SU-DHL-6 (cell line): Measurements from ENCODE around the gene BCAS4.

Experiments
- H2AFZ ChIP-seq: fragments of 200-600 bp; sonication (generic); 2 replicates; pipeline ENCODE4 v1.6.1; 2014; ENCODE audit warnings: low read depth, mild to moderate bottlenecking, moderate library complexity, mixed read lengths, antibody characterized with exemption, low read length; ENCODE audit not compliant: severe bottlenecking
- H3F3A ChIP-seq: fragments of 200-600 bp; shearing (Covaris generic); 2 replicates; pipeline ENCODE4 v1.6.0; 2016; ENCODE audit warnings: antibody characterized with exemption, mild to moderate bottlenecking; ENCODE audit not compliant: insufficient read depth
- H3K27ac ChIP-seq: fragments of 200-600 bp; sonication (generic); 2 replicates; pipeline ENCODE4 v1.5.1; 2016; ENCODE audit warnings: low read depth, mild to moderate bottlenecking, low read length, moderate library complexity, mixed read lengths
- H3K27me3 ChIP-seq: fragments of 200-600 bp; sonication (generic), shearing (Covaris generic); 2 replicates; pipeline ENCODE4 v1.6.0; 2014; ENCODE audit warnings: mild to moderate bottlenecking, low read length
- H3K36me3 ChIP-seq: fragments of 200-600 bp; sonication (generic); 2 replicates; pipeline ENCODE4 v1.6.1; 2014; ENCODE audit warnings: mild to moderate bottlenecking, low read length, mixed read lengths
- H3K4me2 ChIP-seq: fragments of 300-600, 200-600 bp; shearing (Covaris generic), sonication (generic); 2 replicates; pipeline ENCODE4 v1.6.0; 2014; ENCODE audit warnings: low read length, low read depth, mild to moderate bottlenecking; ENCODE audit not compliant: poor library complexity, severe bottlenecking
- H3K4me3 ChIP-seq: fragments of 200-600 bp; sonication (generic); 2 replicates; pipeline ENCODE4 v1.5.1; 2014; ENCODE audit warnings: antibody characterized with exemption, low read length, mild to moderate bottlenecking, mixed read lengths; ENCODE audit not compliant: insufficient read depth, poor library complexity, severe bottlenecking
- H3K79me2 ChIP-seq: fragments of 200-600 bp; sonication (generic); 2 replicates; pipeline ENCODE4 v1.6.1; 2014; ENCODE audit warnings: mild to moderate bottlenecking, low read length, moderate library complexity; ENCODE audit not compliant: insufficient read depth
- H3K9ac ChIP-seq: fragments of 200-600 bp; sonication (generic); 2 replicates; pipeline ENCODE4 v1.7.0; 2014; ENCODE audit warnings: mild to moderate bottlenecking, low read length
- H3K9me2 ChIP-seq: fragments of 200-600 bp; sonication (generic); replicated peaks from 2 replicates; pipeline ENCODE4 v1.6.1; 2014; ENCODE audit warnings: low read length; ENCODE audit not compliant: insufficient read depth
- H3K9me3 ChIP-seq: fragments of 200-600 bp; sonication (generic); 2 replicates; pipeline ENCODE4 v1.6.1; 2014; ENCODE audit warnings: low read length, mixed read lengths; ENCODE audit not compliant: insufficient read depth
- H4K20me1 ChIP-seq: fragments of 200-600 bp; sonication (generic); 2 replicates; pipeline ENCODE4 v1.6.1; 2014; ENCODE audit warnings: low read depth, mild to moderate bottlenecking, antibody characterized with exemption, low read length, moderate library complexity, mixed read lengths
- EZH2phosphoT487 ChIP-seq: fragments of 200-600 bp; sonication (generic), shearing (Covaris generic); conservative IDR thresholded peaks from 2 replicates; pipeline ENCODE4 v1.6.1; 2018; ENCODE audit warnings: mild to moderate bottlenecking, antibody characterized with exemption, low read length, moderate library complexity, mixed read lengths
- TF ChIP-seq, protein P1 (sequence below): fragments of 200-600 bp; sonication (generic); IDR thresholded peaks from one replicate; pipeline ENCODE4 v1.5.1; 2017; ENCODE audit warnings: antibody characterized with exemption, mild to moderate bottlenecking, low read length, moderate library complexity; ENCODE audit not compliant: insufficient read depth, poor library complexity, severe bottlenecking

The BCAS4 gene

DNA sequence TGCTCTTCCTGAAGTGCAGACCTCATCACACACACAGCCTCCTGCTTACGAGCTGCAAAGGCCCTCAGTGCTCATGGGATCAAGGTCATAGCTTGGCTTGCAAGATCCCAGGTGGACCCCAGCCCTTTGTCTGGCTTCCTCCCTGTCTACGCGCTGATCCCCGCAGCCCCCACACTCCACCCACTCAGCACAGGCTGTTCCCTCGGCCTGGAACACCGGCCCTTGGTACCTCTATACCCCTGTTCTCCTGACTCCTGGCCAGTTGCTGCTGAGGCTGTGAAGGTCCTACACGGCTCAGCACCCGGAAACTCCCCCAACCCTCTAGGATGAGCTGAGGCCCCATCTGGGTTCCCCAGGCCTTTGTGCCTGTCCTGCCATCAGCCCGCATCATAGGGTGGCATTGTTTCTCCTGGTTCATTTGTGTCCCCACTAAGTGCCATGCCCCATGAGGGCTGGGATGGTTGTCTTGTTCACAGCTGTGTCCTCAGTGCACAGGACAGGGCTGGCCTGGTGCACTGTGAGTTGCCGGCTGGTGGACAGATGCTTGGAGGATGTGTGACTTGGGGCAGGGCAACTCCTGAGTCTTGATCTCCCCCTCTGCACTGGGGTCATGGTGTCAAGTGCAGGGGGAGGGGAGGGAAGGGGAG is 79.4 kb downstream of the BCAS4 start:
- Histone ChIP-seq H3K27ac (no peak overlapping the region), H3K9me2 (no peaks in the 10 kb centered on the region), H3K79me2 (no peaks in the 10 kb centered on the region), H3F3A (no peaks in the 10 kb centered on the region), H4K20me1 (no peaks in the 10 kb centered on the region; the same call in 1 of the 2 replicates), H2AFZ (no peak overlapping the region), H3K9me3 (no peaks in the 10 kb centered on the region), H3K4me3 (no peak overlapping the region), H3K9ac (no peak overlapping the region), H3K27me3 (no peaks in the 10 kb centered on the region), H3K4me2 (no peak overlapping the region), H3K36me3 (peaks cover 3% of the 10 kb centered on the region; the same call in 1 of the 2 replicates)
- TF ChIP-seq, protein P1, sequence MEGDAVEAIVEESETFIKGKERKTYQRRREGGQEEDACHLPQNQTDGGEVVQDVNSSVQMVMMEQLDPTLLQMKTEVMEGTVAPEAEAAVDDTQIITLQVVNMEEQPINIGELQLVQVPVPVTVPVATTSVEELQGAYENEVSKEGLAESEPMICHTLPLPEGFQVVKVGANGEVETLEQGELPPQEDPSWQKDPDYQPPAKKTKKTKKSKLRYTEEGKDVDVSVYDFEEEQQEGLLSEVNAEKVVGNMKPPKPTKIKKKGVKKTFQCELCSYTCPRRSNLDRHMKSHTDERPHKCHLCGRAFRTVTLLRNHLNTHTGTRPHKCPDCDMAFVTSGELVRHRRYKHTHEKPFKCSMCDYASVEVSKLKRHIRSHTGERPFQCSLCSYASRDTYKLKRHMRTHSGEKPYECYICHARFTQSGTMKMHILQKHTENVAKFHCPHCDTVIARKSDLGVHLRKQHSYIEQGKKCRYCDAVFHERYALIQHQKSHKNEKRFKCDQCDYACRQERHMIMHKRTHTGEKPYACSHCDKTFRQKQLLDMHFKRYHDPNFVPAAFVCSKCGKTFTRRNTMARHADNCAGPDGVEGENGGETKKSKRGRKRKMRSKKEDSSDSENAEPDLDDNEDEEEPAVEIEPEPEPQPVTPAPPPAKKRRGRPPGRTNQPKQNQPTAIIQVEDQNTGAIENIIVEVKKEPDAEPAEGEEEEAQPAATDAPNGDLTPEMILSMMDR = no peak
- TF ChIP-seq EZH2phosphoT487 = no peak

DNA sequence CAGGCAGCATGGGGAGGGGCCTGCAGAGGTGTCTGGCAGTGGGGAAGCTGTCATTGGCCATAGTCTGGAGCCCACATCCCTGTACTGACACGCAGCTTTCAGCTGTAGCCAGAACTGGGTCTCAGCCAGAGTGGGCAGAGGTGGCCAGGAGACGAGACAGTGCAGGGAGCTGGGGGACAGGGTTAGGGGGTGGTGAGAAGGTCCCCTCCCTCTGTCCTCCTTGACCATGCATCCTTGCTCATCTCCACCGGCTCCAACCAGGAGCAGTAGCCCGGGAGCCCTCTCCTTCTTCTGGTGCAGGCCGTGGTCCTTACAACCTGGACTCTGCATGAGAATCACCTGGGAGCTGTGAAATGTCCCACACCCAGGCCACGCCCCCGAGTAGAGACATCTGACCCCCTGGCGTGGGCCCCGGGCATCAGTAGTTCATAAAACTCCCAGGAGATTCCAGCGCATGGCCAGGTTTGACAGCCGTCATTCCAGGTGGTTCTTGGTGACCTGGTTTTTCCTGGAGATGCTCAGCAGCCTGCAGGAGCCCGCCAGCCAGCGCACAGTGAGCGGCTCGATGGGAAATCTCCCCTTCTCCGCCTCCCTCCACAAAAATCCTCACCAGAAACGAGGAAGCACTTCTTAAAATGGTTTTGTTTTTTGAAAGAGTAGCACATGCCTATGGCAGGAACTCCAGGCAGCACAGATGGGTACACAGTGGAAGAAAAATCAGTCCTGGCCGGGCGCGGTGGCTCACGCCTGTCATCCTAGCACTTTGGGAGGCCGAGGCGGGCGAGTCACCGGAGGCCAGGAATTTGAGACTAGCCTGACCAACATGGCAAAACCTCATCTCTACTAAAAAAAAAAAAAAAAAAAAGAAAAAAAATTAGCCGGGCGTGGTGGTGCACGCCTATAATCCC is 80.2 kb downstream of the BCAS4 start:
- H3K27ac ChIP-seq = no peak overlapping the region
- no peak overlapping the region for H3K4me2 ChIP-seq
- H3K9me2 ChIP-seq = no peaks in the 10 kb centered on the region
- H3F3A ChIP-seq = no peaks in the 10 kb centered on the region
- no peaks in the 10 kb centered on the region for H3K79me2 ChIP-seq
- H3K36me3 ChIP-seq = peaks cover 3% of the 10 kb centered on the region; the same call in 1 of the 2 replicates
- H2AFZ ChIP-seq = no peak overlapping the region
- no peaks in the 10 kb centered on the region for H3K9me3 ChIP-seq
- no peak for TF ChIP-seq EZH2phosphoT487
- TF ChIP-seq, protein P1 = no peak
- H3K27me3 ChIP-seq = no peaks in the 10 kb centered on the region
- no peak overlapping the region for H3K4me3 ChIP-seq
- H4K20me1 ChIP-seq = no peaks in the 10 kb centered on the region; the same call in 1 of the 2 replicates
- no peak overlapping the region for H3K9ac ChIP-seq

DNA sequence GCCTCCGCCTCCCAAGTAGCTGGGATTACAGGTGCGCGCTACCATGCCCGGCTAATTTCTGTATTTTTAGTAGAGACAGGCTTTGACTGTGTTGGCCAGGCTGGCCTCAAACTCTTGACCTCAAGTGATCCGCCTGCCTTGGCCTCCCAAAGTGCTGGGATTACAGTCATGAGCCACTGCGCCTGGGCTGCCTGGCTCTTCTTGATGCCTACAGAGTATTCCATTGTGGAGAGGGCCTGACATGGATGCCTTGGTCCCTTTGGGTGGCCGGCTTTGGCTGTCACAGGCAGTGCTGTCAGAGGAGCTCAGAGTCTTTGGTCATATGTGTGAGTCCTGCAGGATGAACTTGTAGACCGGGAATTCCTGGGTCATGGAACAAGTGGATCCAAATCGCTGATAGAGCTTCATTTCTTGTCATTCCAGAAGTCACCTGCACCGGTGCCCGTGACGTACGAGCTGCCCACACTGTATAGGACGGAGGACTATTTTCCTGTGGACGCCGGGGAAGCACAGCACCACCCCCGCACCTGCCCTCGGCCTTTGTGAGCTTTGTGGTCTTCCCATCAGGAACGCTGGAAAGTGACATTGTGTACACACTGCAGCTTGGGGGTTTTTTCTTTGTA is 81.3 kb downstream of the BCAS4 start:
- Histone ChIP-seq H3F3A (no peaks in the 10 kb centered on the region), H3K4me2 (no peak overlapping the region), H3K36me3 (peaks cover 3% of the 10 kb centered on the region; the same call in 1 of the 2 replicates), H2AFZ (no peak overlapping the region), H3K9me2 (no peaks in the 10 kb centered on the region), H3K9me3 (no peaks in the 10 kb centered on the region), H3K27ac (no peak overlapping the region), H3K9ac (no peak overlapping the region), H4K20me1 (no peaks in the 10 kb centered on the region; the same call in 1 of the 2 replicates), H3K27me3 (no peaks in the 10 kb centered on the region), H3K4me3 (no peak overlapping the region), H3K79me2 (no peaks in the 10 kb centered on the region)
- TF ChIP-seq EZH2phosphoT487 = no peak
- TF ChIP-seq, protein P1 = no peak
